AG04449 (cell line): ENCODE data around the gene MRFAP1L1.

ENCODE experiments used
- CTCF ChIA-PET: fragments of 350-600 bp; formaldehyde crosslinking; extraction: SDS; loops from one replicate; lab custom pipeline; 2021; ENCODE audit warnings: antibody characterized with exemption; lab: Yijun Ruan, JAX
- POLR2A ChIA-PET: fragments of 400-600, 350-600 bp; formaldehyde crosslinking; extraction: SDS; loops from one replicate; lab custom pipeline; 2020; ENCODE audit warnings: antibody characterized with exemption, inconsistent platforms; lab: Yijun Ruan, JAX
- DNase-seq: peaks from one replicate; pipeline ENCODE4 v3.0.0-alpha.2; 2010; ENCODE audit warnings: low read depth, low spot score
- H3K4me3 ChIP-seq: 2 replicates; pipeline ENCODE4 v1.5.1; 2011; ENCODE audit warnings: low read depth, mild to moderate bottlenecking, control low read depth, low read length
- TF ChIP-seq, protein P1 (sequence below): IDR thresholded peaks from one replicate; pipeline ENCODE4 v1.5.1; 2011; ENCODE audit warnings: mild to moderate bottlenecking, moderate library complexity, low read length, control low read depth, inconsistent platforms; ENCODE audit not compliant: insufficient read depth; ENCODE audit errors: missing control alignments

The MRFAP1L1 gene

DNA sequence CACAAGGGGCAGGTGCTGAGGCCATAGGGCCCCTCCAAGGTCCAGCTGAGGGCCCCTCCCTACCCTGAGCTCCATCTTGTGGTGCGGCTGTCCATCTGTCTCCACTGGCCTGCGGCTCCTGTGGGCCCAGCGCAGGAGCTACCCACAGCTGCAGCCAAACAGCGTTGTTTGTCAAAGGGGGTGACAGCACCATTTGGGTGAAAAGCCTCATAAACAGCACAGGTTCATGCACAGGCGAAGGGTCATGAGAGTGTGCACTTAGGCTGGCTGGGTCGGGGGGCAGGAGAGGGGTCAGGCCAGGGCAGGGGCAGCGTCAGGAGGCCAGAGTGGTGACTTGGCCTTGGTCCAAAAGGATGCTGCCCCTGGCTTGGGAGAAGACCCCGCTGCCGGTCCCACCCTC lies 38.6 kb upstream of the MRFAP1L1 start:
- no peak for DNase-seq
- TF ChIP-seq, protein P1, sequence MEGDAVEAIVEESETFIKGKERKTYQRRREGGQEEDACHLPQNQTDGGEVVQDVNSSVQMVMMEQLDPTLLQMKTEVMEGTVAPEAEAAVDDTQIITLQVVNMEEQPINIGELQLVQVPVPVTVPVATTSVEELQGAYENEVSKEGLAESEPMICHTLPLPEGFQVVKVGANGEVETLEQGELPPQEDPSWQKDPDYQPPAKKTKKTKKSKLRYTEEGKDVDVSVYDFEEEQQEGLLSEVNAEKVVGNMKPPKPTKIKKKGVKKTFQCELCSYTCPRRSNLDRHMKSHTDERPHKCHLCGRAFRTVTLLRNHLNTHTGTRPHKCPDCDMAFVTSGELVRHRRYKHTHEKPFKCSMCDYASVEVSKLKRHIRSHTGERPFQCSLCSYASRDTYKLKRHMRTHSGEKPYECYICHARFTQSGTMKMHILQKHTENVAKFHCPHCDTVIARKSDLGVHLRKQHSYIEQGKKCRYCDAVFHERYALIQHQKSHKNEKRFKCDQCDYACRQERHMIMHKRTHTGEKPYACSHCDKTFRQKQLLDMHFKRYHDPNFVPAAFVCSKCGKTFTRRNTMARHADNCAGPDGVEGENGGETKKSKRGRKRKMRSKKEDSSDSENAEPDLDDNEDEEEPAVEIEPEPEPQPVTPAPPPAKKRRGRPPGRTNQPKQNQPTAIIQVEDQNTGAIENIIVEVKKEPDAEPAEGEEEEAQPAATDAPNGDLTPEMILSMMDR = no peak
- no peak overlapping the region for H3K4me3 ChIP-seq
- POLR2A ChIA-PET = no interaction called here
- CTCF ChIA-PET = interaction anchor here (0.9 to 1.3 kb wide), 2 partner anchors 10 to 125 kb away, joined by 3 read pairs; no protein-coding TSS in a partner anchor

DNA sequence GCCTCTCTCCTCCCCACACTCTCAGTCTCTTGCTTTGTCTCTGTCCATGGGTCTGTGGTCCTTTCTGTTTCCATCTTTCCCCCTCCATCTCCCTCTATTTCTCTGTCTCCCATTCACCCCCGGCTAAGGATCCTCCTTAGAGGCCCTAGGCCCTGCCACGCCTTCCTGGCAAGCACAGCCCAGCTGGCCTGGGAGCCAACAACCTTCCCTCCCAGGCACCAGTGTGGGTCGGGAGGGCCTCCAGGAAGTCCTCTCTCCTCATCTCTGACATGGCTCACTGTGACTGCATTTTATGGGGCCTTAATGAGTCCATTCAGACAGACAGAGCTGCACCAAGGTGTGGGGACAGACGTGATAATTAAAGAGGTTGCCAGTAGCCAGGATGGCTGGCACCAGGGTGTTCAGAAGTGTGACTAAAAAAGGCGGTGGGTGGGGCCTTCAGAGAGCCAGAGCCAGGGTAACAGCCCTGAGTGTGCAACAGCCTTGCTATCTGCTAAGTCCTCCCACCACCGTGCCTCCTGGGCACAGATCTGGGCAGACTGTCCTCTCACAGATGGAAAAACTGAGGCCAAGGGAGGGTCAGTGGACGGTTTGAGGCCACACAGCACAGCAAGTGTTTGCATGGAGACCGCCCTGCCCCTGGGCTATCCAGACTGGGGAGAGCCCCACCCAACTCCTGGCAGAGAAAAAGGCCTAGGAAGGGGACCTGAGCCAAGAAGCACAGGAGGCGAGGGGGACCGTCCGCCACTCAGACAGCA lies 37.8 kb upstream of the MRFAP1L1 start:
- CTCF ChIA-PET = interaction anchor here (0.9 to 1.3 kb wide), 2 partner anchors 11 to 126 kb away, joined by 3 read pairs; no protein-coding TSS in a partner anchor
- H3K4me3 ChIP-seq = no peak overlapping the region
- TF ChIP-seq, protein P1 = no peak
- DNase-seq = no peak
- POLR2A ChIA-PET = no interaction called here

DNA sequence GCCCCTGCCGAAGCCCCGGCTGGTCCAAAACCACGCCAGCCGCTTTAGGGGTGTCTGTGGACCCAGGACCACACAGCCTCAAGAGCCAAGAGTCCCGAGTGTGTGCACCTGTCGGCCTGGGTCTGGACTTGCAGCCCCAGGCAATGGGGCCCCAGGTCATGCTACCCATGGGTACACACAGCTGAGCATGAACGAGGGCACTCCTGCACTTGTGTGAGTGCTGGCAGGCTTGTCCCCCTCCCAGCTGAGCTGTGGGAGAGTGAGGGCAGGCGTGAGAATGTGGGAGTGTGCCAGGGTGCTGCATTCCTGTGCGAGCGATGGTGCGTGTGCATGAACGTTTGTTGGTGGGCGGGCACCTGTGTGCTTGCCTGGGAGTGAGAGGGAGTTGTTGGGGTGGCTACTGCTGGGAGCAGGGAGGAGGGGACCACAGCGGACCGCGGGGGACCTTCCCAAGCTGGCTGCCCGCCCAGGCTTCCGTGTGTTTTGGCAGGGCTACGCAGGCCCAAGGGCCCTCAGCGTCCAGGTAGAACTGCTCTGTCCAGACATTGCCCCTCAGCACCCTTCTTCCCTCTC lies 37.1 kb upstream of the MRFAP1L1 start:
- ChIA-PET POLR2A (no interaction called here), CTCF (interaction anchor here (1.3 kb wide), 1 partner anchor 12 kb away, joined by 3 read pairs; no protein-coding TSS in a partner anchor)
- H3K4me3 ChIP-seq = no peak overlapping the region
- no peak for DNase-seq
- TF ChIP-seq, protein P1 = no peak

DNA sequence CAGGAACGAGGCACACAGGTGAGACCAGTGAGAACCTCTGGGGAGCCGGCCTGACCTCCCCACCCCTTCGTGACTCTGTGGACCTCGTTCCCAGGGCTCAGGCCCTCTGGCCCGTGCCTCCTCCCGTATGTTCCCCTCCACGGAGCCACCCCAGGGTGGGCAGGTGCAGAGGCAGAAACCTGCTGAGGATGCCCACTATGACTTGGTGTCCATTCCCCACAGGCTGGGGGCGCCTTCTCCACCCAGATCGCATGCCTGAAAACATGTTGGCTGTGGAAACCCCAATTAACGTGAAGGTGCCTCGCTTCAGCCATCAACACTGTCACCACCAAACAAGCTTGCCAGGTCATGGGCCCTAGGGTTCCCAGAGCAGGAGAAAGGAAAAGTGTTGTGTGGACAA lies 33.3 kb upstream of the MRFAP1L1 start:
- ChIA-PET CTCF (interaction anchor here (1.3 kb wide), 1 partner anchor 131 kb away, joined by 4 read pairs; no protein-coding TSS in a partner anchor), POLR2A (no interaction called here)
- TF ChIP-seq, protein P1 = no peak
- no peak overlapping the region for H3K4me3 ChIP-seq
- DNase-seq = no peak

DNA sequence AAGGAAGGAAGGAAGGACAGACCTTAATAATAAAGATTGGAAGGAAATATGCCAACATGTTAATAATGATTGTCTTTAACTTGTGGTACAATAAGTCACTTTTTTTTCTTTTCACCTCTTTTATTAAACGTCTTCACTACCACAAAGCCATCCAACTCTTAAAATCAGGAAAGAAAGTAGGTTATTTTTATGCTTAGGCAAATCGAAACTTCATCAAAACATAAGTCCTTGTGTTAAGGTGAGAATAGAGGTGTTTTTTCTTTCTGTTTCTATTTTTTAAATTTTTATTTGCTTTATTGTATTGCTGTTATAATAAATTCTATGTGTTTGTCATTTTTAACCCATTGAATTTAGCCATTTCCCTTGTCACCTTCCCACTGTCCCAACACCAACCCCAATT lies 32.8 kb upstream of the MRFAP1L1 start:
- TF ChIP-seq, protein P1 = no peak
- ChIA-PET CTCF (interaction anchor here (1.3 kb wide), 1 partner anchor 131 kb away, joined by 4 read pairs; no protein-coding TSS in a partner anchor), POLR2A (no interaction called here)
- no peak for DNase-seq
- H3K4me3 ChIP-seq = no peak overlapping the region

DNA sequence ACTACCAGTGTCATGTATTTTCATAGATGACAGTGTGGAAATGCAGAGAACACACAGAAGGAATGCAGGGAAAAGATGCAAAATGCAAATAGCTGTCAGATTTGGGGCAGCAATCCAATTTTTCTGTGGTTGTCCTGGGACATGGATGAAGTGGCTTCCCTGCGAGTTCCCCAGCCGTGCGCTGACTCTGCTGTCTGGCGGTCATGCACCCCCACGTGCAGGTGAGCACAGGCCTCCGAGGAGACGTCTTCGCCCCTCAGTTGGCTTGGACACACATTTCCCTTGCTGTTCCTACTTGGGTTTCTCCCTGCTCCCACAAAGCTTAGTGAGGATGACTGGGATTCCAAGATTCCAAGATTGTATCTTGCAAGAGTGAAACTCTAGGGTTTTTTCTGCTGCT lies 30.7 kb upstream of the MRFAP1L1 start:
- CTCF ChIA-PET = interaction anchor here (0.7 kb wide), 1 partner anchor 22 kb away, joined by 3 read pairs; no protein-coding TSS in a partner anchor
- no peak for DNase-seq
- TF ChIP-seq, protein P1 = no peak
- POLR2A ChIA-PET = interaction anchor here (0.6 kb wide), 1 partner anchor 70 kb away, joined by 3 read pairs; no protein-coding TSS in a partner anchor
- H3K4me3 ChIP-seq = no peak overlapping the region
